ENCODE data around the gene DNASE1L2.

GRCh38 chr16:2282866-2283555 is 46.8 kb downstream of the DNASE1L2 start:
- no peak for TF ChIP-seq CTCF (conservative IDR thresholded peaks at IDR 0.05)
- no peak for TF ChIP-seq ZFX (IDR thresholded peaks at IDR 0.05)

All from C4-2B (cell line).